Activated naive CD4-positive, alpha-beta T cell treated with anti-CD3 and anti-CD28 coated beads, Interleukin-2, amount 50 U/mL, for 72 hours (primary cell): ENCODE data around the gene SLC66A2. TPM values are rescaled to one million over a fixed set of nuclear protein-coding genes. Genes with fewer than 3 reads are reported as not detected.
"Not testable (repeated sequence)": the region's sequence is repeated elsewhere in the genome, so short reads cannot be mapped to it uniquely, and the experiment has no call there.

Experiments
- ATAC-seq, 2 donors: fragments of 150-1000 bp; cut with Tn5 transposase; 2 replicates each; pipeline ENCODE4 v1.10.0; 2021; ENCODE audit warnings: mild to moderate bottlenecking in 2 of 2, moderate library complexity in 2 of 2
- DNase-seq, 2 donors: peaks; one replicate each; pipeline ENCODE4 v3.0.0; 2021 to 2022; ENCODE audit warnings: low spot score in 2 of 2
- H3K27ac Mint-ChIP-seq, 2 donors: one replicate each; pipeline ENCODE4 v1.8.0; 2022; ENCODE audit warnings: mild to moderate bottlenecking in 2 of 2, mixed read lengths in 2 of 2
- H3K36me3 Mint-ChIP-seq, 2 donors: one replicate each; pipeline ENCODE4 v1.8.0; 2022; ENCODE audit warnings: mixed read lengths in 2 of 2
- H3K9me3 Mint-ChIP-seq, 2 donors: one replicate each; pipeline ENCODE4 v1.8.0; 2022; ENCODE audit warnings: mixed read lengths in 2 of 2
- total RNA-seq, 2 donors: library from RNA; stranded (reverse); gene quantifications; one replicate each; pipeline ENCODE4 v1.2.3, GENCODE V29; 2022

SLC66A2 gene
- total RNA-seq, 2 donors from 2014 or later: 15.6 to 40.0 TPM

GRCh38 chr18:79867666-79868065 lies 83.8 kb downstream of the SLC66A2 start:
- DNase-seq (no peak), ATAC-seq (no peak)
- H3K27ac Mint-ChIP-seq: no peak overlapping the region
- H3K9me3 Mint-ChIP-seq: no peaks in the 10 kb centered on the region
- peaks cover 0 to 2% of the 10 kb centered on the region in 2 donors for H3K36me3 Mint-ChIP-seq

GRCh38 chr18:79866889-79867574 lies 84.4 kb downstream of the SLC66A2 start:
- no peak for DNase-seq
- H3K27ac Mint-ChIP-seq: no peak overlapping the region
- peaks cover 0 to 9% of the 10 kb centered on the region in 2 donors for H3K36me3 Mint-ChIP-seq
- H3K9me3 Mint-ChIP-seq: peaks cover 2% of the 10 kb centered on the region in 2 donors
- no peak for ATAC-seq

GRCh38 chr18:79865951-79866350 lies 85.5 kb downstream of the SLC66A2 start:
- DNase-seq, H3K27ac Mint-ChIP-seq, ATAC-seq: not testable (repeated sequence)
- peaks cover 9 to 10% of the 10 kb centered on the region in 2 donors for H3K9me3 Mint-ChIP-seq
- H3K36me3 Mint-ChIP-seq: peaks cover 0 to 16% of the 10 kb centered on the region in 2 donors

GRCh38 chr18:79864955-79865354 lies 86.5 kb downstream of the SLC66A2 start:
- DNase-seq, ATAC-seq, H3K27ac Mint-ChIP-seq: not testable (repeated sequence)
- Mint-ChIP-seq H3K36me3 (peaks cover 0 to 16% of the 10 kb centered on the region in 2 donors), H3K9me3 (peaks cover 9 to 13% of the 10 kb centered on the region in 2 donors)

GRCh38 chr18:79864006-79864725 lies 87.3 kb downstream of the SLC66A2 start:
- Mint-ChIP-seq H3K36me3 (peaks cover 0 to 16% of the 10 kb centered on the region in 2 donors), H3K27ac (no peak overlapping the region), H3K9me3 (peaks cover 9 to 13% of the 10 kb centered on the region in 2 donors)
- DNase-seq: no peak
- no peak for ATAC-seq

- Mint-ChIP-seq H3K27ac (no peak overlapping the region), H3K9me3 (peaks cover 9 to 13% of the 10 kb centered on the region in 2 donors), H3K36me3 (peaks cover 0 to 16% of the 10 kb centered on the region in 2 donors)
- ATAC-seq (no peak), DNase-seq (no peak)
Measured at GRCh38 chr18:79863161-79864005, 88.1 kb downstream of the SLC66A2 start.

- DNase-seq: no peak
- Mint-ChIP-seq H3K9me3 (peaks cover 9 to 13% of the 10 kb centered on the region in 2 donors), H3K27ac (no peak overlapping the region), H3K36me3 (peaks cover 0 to 16% of the 10 kb centered on the region in 2 donors)
- no peak for ATAC-seq
Measured at GRCh38 chr18:79862562-79862961, 88.9 kb downstream of the SLC66A2 start.

- Mint-ChIP-seq H3K36me3 (peaks cover 0 to 16% of the 10 kb centered on the region in 2 donors), H3K27ac (no peak overlapping the region), H3K9me3 (peaks cover 9 to 13% of the 10 kb centered on the region in 2 donors)
- DNase-seq (no peak), ATAC-seq (no peak)
Measured at GRCh38 chr18:79861687-79862086, 89.8 kb downstream of the SLC66A2 start.

GRCh38 chr18:79859314-79859713 lies 92.1 kb downstream of the SLC66A2 start:
- H3K27ac Mint-ChIP-seq: no peak overlapping the region

GRCh38 chr18:79857082-79857671 lies 94.3 kb downstream of the SLC66A2 start:
- peak in 1 of 2 donors; percentile 16 for ATAC-seq
- H3K36me3 Mint-ChIP-seq: peaks cover 0 to 9% of the 10 kb centered on the region in 2 donors
- DNase-seq: no peak
- H3K9me3 Mint-ChIP-seq: peaks cover 8 to 13% of the 10 kb centered on the region in 2 donors
- no peak overlapping the region for H3K27ac Mint-ChIP-seq

More at GRCh38 chr18:79859314-79859713, 92.1 kb downstream of the SLC66A2 start:
- DNase-seq: no peak
- no peak for ATAC-seq
- H3K9me3 Mint-ChIP-seq: peaks cover 9 to 13% of the 10 kb centered on the region in 2 donors
- peaks cover 0 to 16% of the 10 kb centered on the region in 2 donors for H3K36me3 Mint-ChIP-seq

- DNase-seq (peak in 1 of 2 donors; percentile 17), ATAC-seq (peak in 1 of 2 donors; percentile 67)
- Mint-ChIP-seq H3K27ac (no peak overlapping the region), H3K9me3 (peaks cover 0 to 5% of the 10 kb centered on the region in 2 donors), H3K36me3 (peaks cover 0 to under 1% of the 10 kb centered on the region in 2 donors)
Measured at GRCh38 chr18:79856119-79857007, 95.1 kb downstream of the SLC66A2 start.

- Mint-ChIP-seq H3K9me3 (no peaks in the 10 kb centered on the region), H3K27ac (no peak overlapping the region), H3K36me3 (no peaks in the 10 kb centered on the region)
- ATAC-seq: no peak
- no peak for DNase-seq
Measured at GRCh38 chr18:79855147-79855933, 96.1 kb downstream of the SLC66A2 start.

GRCh38 chr18:79853993-79854364 lies 97.5 kb downstream of the SLC66A2 start:
- Mint-ChIP-seq H3K36me3 (no peaks in the 10 kb centered on the region), H3K27ac (no peak overlapping the region), H3K9me3 (no peaks in the 10 kb centered on the region)
- DNase-seq: no peak
- no peak for ATAC-seq

- no peak for DNase-seq
- no peaks in the 10 kb centered on the region for H3K9me3 Mint-ChIP-seq
- H3K36me3 Mint-ChIP-seq: no peaks in the 10 kb centered on the region
- no peak for ATAC-seq
- no peak overlapping the region for H3K27ac Mint-ChIP-seq
Measured at GRCh38 chr18:79853303-79853992, 98.0 kb downstream of the SLC66A2 start.
